Duodenal mucosa (tissue), 2 donors: ENCODE results near the gene INHBC.
"Not testable (repeated sequence)": the region's sequence is repeated elsewhere in the genome, so short reads cannot be mapped to it uniquely, and the experiment has no call there.

ENCODE experiments used
- H3K27ac ChIP-seq: one replicate; pipeline ENCODE4 v1.7.0; 2013; ENCODE audit warnings: low read depth, low read length
- H3K27me3 ChIP-seq, 2 donors: one replicate each; pipeline ENCODE4 v1.7.0; 2013; ENCODE audit warnings: low read length in 2 of 2, control low read depth in 1 of 2; ENCODE audit not compliant: insufficient read depth in 2 of 2, control insufficient read depth in 1 of 2
- H3K36me3 ChIP-seq, 2 donors: one replicate each; pipeline ENCODE4 v1.7.0; 2013; ENCODE audit warnings: low read length in 2 of 2, control low read depth in 1 of 2; ENCODE audit not compliant: insufficient read depth in 2 of 2, control insufficient read depth in 1 of 2
- H3K4me1 ChIP-seq, 2 donors: one replicate each; pipeline ENCODE4 v1.7.0; 2013; ENCODE audit warnings: low read length in 2 of 2, control low read depth in 1 of 2; ENCODE audit not compliant: insufficient read depth in 2 of 2, control insufficient read depth in 1 of 2
- H3K4me3 ChIP-seq, 2 donors: one replicate each; pipeline ENCODE4 v1.7.0; 2013; ENCODE audit warnings: low read length in 2 of 2, low read depth in 1 of 2
- H3K9ac ChIP-seq, 2 donors: one replicate each; pipeline ENCODE4 v1.7.0; 2013; ENCODE audit warnings: low read length in 2 of 2, low read depth in 1 of 2
- H3K9me3 ChIP-seq, 2 donors: one replicate each; pipeline ENCODE4 v1.7.0; 2013; ENCODE audit warnings: low read length in 2 of 2, control low read depth in 1 of 2; ENCODE audit not compliant: control insufficient read depth in 1 of 2

Gene INHBC

DNA sequence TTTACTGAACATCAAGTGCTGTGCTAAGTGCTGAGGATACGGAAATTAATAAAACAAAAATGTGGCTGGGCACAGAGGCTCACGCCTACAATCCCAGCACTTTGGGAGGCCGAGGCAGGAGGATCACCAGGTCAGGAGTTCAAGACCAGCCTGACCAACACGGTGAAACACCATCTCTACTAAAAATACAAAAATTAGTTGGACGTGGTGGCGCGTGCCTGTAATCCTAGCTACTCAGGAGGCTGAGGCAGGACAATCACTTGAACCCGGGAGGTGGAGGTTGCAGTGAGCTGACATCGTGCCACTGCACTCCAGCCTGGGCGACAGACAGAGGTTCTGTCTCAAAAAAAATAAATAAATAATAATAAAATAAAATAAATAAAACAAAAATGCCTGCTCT is 7.6 kb upstream of the INHBC start:
- H3K9ac ChIP-seq, H3K27me3 ChIP-seq: not testable (repeated sequence)

DNA sequence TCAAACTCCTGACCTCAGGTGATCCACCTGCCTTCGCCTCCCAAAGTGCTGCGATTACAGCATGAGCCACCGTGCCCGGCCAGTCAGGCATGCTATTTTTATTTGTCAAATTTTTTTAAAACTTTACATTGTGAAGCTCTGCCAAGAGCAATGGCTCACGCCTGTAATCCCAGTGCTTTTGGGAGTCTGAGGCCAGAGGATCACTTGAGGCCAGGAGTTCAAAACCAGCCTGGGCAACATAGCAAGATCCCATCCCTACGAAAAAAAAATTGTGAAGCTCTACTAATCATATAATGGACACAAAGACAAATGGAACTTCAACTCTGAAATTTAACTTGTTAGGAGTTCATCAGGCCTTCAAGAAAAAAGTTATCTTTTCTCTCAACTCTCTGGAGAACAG is 5.6 kb upstream of the INHBC start:
- Histone ChIP-seq H3K27ac (no peak overlapping the region), H3K9ac (no peak overlapping the region)

More for the DNA sequence above, 7.6 kb upstream of the INHBC start:
- peaks cover 10 to 14% of the 10 kb centered on the region in 2 donors for H3K4me1 ChIP-seq
- not testable (repeated sequence) for H3K27ac ChIP-seq, H3K36me3 ChIP-seq, H3K4me3 ChIP-seq, H3K9me3 ChIP-seq

DNA sequence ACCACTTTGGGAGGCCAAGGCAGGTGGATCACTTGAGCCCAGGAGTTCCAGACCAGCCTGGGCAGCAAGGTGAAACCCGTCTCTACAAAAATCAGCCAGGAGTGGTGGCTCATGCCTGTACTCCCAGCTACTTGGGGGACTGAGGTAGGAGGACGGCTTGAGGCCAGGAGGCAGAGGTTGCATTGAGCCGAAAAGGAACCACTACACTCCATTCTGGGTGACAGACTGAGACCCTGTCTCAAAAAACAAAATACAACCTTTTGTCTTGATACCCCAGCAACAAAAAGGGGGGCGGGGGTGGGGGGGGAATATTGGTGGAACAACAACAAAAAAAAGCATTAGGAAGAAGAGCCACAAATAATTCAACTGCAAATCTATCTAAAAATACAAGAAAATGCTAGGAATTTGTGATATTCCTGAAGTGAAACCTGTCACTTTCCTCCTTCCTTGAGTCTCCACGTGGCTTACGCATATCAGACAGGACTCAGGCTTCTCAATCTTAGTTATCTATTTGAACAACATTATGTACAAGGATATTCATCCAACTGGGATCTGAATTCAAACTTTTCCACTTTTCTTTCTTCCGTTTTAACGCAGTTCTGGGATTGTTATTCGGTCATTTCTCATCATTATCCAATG is 5.0 kb upstream of the INHBC start:
- Histone ChIP-seq H3K4me1 (peaks cover 10 to 15% of the 10 kb centered on the region in 2 donors), H3K4me3 (peak overlapping the region; percentile 77 to 84), H3K9ac (peak overlapping the region; percentile 75 to 79), H3K36me3 (no peaks in the 10 kb centered on the region), H3K27ac (peak overlapping the region; percentile 78), H3K9me3 (no peaks in the 10 kb centered on the region), H3K27me3 (no peaks in the 10 kb centered on the region)

More for the DNA sequence above, 5.6 kb upstream of the INHBC start:
- no peaks in the 10 kb centered on the region for H3K9me3 ChIP-seq
- H3K4me3 ChIP-seq, result peak overlapping the region in 1 of 2 donors; percentile 77
- peaks cover 10 to 14% of the 10 kb centered on the region in 2 donors for H3K4me1 ChIP-seq
- no peaks in the 10 kb centered on the region for H3K36me3 ChIP-seq
- no peaks in the 10 kb centered on the region for H3K27me3 ChIP-seq

DNA sequence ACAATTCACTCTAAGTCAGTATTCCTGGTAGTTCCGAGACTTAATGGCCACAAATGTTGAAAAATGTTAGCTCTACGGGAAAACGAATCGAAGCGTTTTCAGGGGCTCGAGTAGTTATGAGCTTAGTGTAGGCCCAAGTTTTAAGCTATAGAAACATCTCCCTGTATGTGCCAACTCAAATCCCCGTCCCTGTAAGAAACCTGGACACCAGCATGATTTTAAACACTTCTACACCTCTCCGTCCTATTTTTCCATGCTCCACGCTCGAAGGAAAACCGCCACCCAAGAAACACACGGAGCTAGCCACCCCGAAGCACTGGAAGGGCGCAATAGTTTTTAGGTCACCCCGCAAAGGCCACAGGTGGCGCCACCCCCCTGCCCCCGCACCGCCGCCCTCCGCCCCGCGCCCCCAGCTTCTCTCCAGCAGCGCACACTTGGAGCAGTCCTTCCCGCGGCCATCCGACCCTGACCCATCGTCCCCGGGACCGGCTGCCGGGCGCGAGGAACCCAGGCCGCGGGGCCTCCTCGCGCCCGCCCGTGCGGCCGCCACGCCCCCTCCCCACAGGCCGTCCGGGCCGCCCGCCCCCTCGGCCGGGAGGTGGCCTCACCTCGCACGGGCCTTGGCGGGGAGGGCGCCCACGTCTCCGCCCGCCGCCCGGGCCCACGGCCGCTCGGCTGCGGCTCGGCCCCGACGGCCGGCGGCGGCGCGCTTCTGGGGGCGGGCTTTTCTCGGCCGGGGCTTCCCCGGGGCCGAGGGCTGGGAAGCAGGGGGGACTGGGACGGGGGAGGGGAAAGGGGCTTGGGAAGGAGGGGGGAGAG is 4.3 kb upstream of the INHBC start:
- H3K27ac ChIP-seq, result peak overlapping the region; percentile 82
- H3K9ac ChIP-seq, result peak overlapping the region; percentile 79 to 87
- peaks cover 10 to 18% of the 10 kb centered on the region in 2 donors for H3K4me1 ChIP-seq
- H3K27me3 ChIP-seq, result no peaks in the 10 kb centered on the region
- H3K4me3 ChIP-seq, result peak overlapping the region; percentile 77 to 84
- no peaks in the 10 kb centered on the region for H3K9me3 ChIP-seq
- H3K36me3 ChIP-seq, result no peaks in the 10 kb centered on the region

DNA sequence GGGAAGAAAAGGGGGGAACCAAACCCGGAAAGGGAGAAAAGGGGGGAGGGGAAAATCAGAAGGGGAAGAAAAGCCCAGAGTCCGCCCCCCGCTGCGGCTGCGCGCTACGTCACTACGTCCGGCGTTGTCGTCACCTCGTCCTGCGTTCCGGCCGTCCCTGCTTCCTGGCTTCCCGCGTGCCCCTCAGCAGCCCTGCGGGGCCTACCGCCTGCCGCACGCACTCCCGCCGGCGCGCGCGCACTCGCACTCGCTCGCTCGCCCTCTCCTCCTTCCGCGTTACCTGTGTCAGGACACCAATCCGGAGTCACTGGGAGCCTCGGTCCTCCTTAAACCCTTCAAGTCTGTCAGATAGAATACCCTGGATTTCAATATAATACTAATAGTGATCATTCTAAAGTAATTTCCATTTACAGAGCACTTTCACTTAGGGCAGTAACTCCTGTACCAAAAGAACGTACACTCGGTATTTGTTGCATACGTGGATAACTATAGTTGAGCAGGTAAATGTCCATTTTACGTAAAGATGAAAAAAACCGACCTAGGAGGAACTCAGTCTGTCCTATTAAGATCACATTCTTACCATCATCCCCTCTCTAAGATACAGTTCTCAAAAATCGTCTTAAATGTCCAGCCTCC is 3.5 kb upstream of the INHBC start, which contains the start of gene R3HDM2:
TSS of gene R3HDM2 (minus strand) at position 113 of the 636 bp plus-strand sequence. CDS start 120,615 bp downstream, outside the sequence.
- peak within 1 kb of the TSS; percentile 77 to 84 for H3K4me3 ChIP-seq
- peaks cover 10 to 18% of the 10 kb centered on the region in 2 donors for H3K4me1 ChIP-seq
- no peaks in the 10 kb centered on the region for H3K36me3 ChIP-seq
- peak within 1 kb of the TSS; percentile 79 to 87 for H3K9ac ChIP-seq
- peak within 1 kb of the TSS; percentile 82 for H3K27ac ChIP-seq
- no peaks in the 10 kb centered on the region for H3K27me3 ChIP-seq
- H3K9me3 ChIP-seq, result no peaks in the 10 kb centered on the region

DNA sequence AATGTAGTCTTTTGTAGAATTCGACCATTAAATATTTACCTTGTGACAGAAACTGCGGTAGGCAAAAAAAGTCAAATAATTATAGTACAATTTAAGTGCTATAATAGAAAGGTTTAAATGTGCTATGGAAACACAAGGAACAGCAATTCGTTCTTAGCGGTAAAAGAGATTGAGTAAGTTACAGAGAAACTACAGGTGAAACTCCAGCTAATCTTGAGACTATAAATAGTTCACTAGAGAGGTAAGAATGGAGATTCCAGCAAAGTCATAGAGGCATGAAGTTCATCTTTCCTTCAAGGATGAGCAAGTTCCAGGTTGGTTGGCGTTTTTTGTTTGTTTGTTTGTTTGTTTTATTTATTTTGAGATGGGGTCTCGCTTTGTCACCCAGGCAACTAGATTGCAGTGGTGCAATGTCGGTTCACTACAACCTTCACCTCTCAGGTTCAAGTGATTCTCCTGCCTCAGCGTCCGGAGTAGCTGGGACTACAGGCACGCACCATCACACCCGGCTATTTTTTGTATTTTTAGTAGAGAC is 2.9 kb upstream of the INHBC start:
- peak overlapping the region; percentile 73 to 87 for H3K9ac ChIP-seq

DNA sequence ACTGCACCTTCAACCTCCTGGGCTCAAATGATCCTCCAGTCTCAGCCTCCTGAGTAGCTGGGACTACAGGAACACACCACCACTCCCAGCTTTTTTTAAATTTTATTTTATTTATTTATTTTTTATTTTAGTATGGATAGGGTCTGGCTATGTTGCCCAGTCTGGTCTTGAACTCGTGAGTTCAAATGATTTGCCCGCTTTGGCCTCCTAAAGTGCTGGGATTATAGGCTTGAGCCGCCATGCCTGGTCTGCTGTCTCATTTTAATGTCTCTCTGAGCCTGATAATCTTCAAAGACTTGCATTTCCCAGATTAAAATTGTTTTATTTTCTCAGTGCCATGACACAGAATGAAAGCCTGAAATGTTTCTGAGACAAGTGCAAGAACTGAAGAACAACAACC is 1.2 kb upstream of the INHBC start:
- no peak overlapping the region for H3K27ac ChIP-seq
- H3K36me3 ChIP-seq, result no peaks in the 10 kb centered on the region
- H3K9me3 ChIP-seq, result no peaks in the 10 kb centered on the region
- H3K27me3 ChIP-seq, result no peaks in the 10 kb centered on the region
- peaks cover 10 to 18% of the 10 kb centered on the region in 2 donors for H3K4me1 ChIP-seq
- no peak overlapping the region for H3K4me3 ChIP-seq
- no peak overlapping the region for H3K9ac ChIP-seq

More for the DNA sequence above, 2.9 kb upstream of the INHBC start:
- H3K36me3 ChIP-seq, result no peaks in the 10 kb centered on the region
- H3K27ac ChIP-seq, result no peak overlapping the region
- no peaks in the 10 kb centered on the region for H3K9me3 ChIP-seq
- peaks cover 10 to 18% of the 10 kb centered on the region in 2 donors for H3K4me1 ChIP-seq
- peak overlapping the region; percentile 75 to 77 for H3K4me3 ChIP-seq
- H3K27me3 ChIP-seq, result no peaks in the 10 kb centered on the region

DNA sequence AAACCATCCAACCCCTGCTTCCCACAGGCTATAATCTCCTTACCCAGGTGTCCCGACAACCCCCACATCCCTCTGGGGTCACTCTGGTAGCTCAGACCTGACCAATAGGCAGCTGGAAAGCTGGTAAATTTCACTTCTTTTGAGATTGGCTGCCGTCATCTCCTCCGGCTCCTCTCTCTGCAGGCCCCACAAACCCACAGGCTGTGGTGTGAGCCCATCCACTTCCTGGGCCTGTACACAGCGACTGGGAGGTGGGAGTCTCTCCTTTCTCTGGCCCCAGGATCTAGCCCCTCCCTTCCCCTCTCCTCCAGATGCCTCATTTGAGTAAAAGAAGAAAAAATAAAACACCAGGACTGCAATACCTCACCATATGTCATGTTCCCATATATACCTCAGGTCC is 709 bp downstream of the INHBC start:
- no peaks in the 10 kb centered on the region for H3K27me3 ChIP-seq
- H3K9me3 ChIP-seq, result no peaks in the 10 kb centered on the region
- no peak overlapping the region for H3K9ac ChIP-seq
- H3K36me3 ChIP-seq, result no peaks in the 10 kb centered on the region
- H3K4me3 ChIP-seq, result no peak overlapping the region
- peaks cover 0 to 9% of the 10 kb centered on the region in 2 donors for H3K4me1 ChIP-seq
- no peak overlapping the region for H3K27ac ChIP-seq

DNA sequence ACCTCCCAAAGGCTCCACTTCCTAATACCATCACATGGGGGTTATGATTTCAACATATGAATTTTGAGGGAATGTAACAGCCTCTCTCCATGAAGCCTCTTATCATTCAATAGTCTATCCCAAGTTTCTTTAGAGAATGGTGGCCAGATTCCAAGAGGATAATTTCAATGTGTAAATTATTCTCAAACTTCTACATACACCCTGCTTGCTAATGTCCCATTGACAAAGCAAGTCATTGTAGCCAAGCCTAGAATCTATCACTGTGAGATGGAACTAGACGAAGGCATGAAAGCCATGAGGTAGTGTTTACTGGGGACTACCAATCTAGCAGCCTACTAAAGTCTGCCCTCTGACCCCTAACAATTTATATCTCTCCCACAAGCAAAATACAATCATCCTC is 3.8 kb downstream of the INHBC start:
- Histone ChIP-seq H3K27ac (no peak overlapping the region), H3K9me3 (no peaks in the 10 kb centered on the region), H3K9ac (no peak overlapping the region), H3K27me3 (no peaks in the 10 kb centered on the region), H3K36me3 (no peaks in the 10 kb centered on the region), H3K4me1 (peaks cover 0 to 4% of the 10 kb centered on the region in 2 donors), H3K4me3 (no peak overlapping the region)
